ENCODE results near the gene DPH7.

- no peak for TF ChIP-seq POLR2AphosphoS5 (IDR thresholded peaks at IDR 0.05; ENCODE audit: low read depth, low read length)
- TF ChIP-seq POLR2A (IDR thresholded peaks at IDR 0.05; ENCODE audit: low read depth, low read length), result no peak
- TF ChIP-seq SPI1 (IDR thresholded peaks at IDR 0.05; ENCODE audit: low read depth, low read length), result no peak
- no peak for TF ChIP-seq TAF1 (IDR thresholded peaks at IDR 0.05; ENCODE audit: low read depth, low read length)
- no peak for TF ChIP-seq POU2F2 (IDR thresholded peaks at IDR 0.05; ENCODE audit: low read depth, low read length)
- no peak for TF ChIP-seq PAX5 (IDR thresholded peaks at IDR 0.05; ENCODE audit: insufficient read depth, low read length, severe bottlenecking)
Observed at GRCh38 chr9:137602661-137603060, 23.9 kb upstream of the DPH7 start.
